Tibial artery (tissue), 4 donors: ENCODE data around the gene SAMM50.

Experiments
- DNase-seq, 2 donors: peaks; one replicate each; pipeline ENCODE4 v3.0.0-alpha.2; 2019
- H3K27ac ChIP-seq, 2 donors: fragments of 200-600 bp; sonication (generic) in 1 of 2; 1 replicate in 1 of 2; 2 replicates in 1 of 2; pipeline ENCODE4 v1.5.1; 2018 to 2019; ENCODE audit warnings: mild to moderate bottlenecking in 1 of 2
- H3K27me3 ChIP-seq, 2 donors: fragments of 200-600 bp; sonication (generic) in 1 of 2; one replicate each; pipeline versions ENCODE4 v1.5.1 to v1.6.0; 2016 to 2019
- H3K36me3 ChIP-seq, 3 donors: fragments of 200-600 bp; sonication (generic) in 2 of 3; one replicate each; pipeline ENCODE4 v1.5.1; 2016 to 2019; ENCODE audit warnings: mild to moderate bottlenecking in 2 of 3
- H3K4me1 ChIP-seq, 4 donors: fragments of 200-600 bp; sonication (generic) in 2 of 4; 1 replicate in 3 of 4; 2 replicates in 1 of 4; pipeline ENCODE4 v1.5.1; 2016 to 2019
- H3K4me3 ChIP-seq, 2 donors: fragments of 200-600 bp; sonication (generic) in 1 of 2; 1 replicate in 1 of 2; 2 replicates in 1 of 2; pipeline ENCODE4 v1.5.1; 2018 to 2019; ENCODE audit warnings: mild to moderate bottlenecking in 2 of 2
- H3K9me3 ChIP-seq, 3 donors: fragments of 200-600 bp; sonication (generic) in 1 of 3; one replicate each; pipeline ENCODE4 v1.5.1; 2016 to 2019
- CTCF ChIP-seq, 2 experiments: fragments of 200-600 bp in 1 of 2; fragments of 450-650 bp in 1 of 2; IDR thresholded peaks; one replicate each; pipeline ENCODE4 v1.5.1; 2017 to 2019; ENCODE audit warnings: antibody characterized with exemption in 2 of 2, mild to moderate bottlenecking in 1 of 2, moderate library complexity in 1 of 2
- intact Hi-C: fragments of 100-400 bp; cut with DNase I; formaldehyde crosslinking; loops from one replicate; pipeline ENCODE4 v1.15.0; 2023; ENCODE audit warnings: low total_unique reads

Gene SAMM50

GRCh38 chr22:44042249-44043218, 87.3 kb downstream of the SAMM50 start:
- peaks cover 0 to 4% (median 0%) of the 10 kb centered on the region in 4 donors for H3K4me1 ChIP-seq
- H3K9me3 ChIP-seq, result no peaks in the 10 kb centered on the region
- H3K27ac ChIP-seq, result no peak overlapping the region
- intact Hi-C loops, result no loop called here
- H3K36me3 ChIP-seq, result no peaks in the 10 kb centered on the region
- H3K4me3 ChIP-seq, result no peak overlapping the region
- DNase-seq, result no peak
- no peak for TF ChIP-seq CTCF (IDR thresholded peaks at IDR 0.05)
- no peaks in the 10 kb centered on the region for H3K27me3 ChIP-seq

GRCh38 chr22:44045145-44045544, 89.9 kb downstream of the SAMM50 start:
- no peak overlapping the region for H3K27ac ChIP-seq
- no peaks in the 10 kb centered on the region for H3K36me3 ChIP-seq
- H3K4me1 ChIP-seq, result no peaks in the 10 kb centered on the region
- intact Hi-C loops, result no loop called here
- TF ChIP-seq CTCF (IDR thresholded peaks at IDR 0.05), result no peak
- H3K9me3 ChIP-seq, result no peaks in the 10 kb centered on the region
- no peak overlapping the region for H3K4me3 ChIP-seq
- DNase-seq, result no peak
- no peaks in the 10 kb centered on the region for H3K27me3 ChIP-seq
